Ishikawa (cell line): ENCODE measurements around the gene AICDA.

Experiments used
- CEBPB ChIP-seq: IDR thresholded peaks from 2 replicates; pipeline ENCODE4 v1.6.1; 2012
- CREB1 ChIP-seq: IDR thresholded peaks from 2 replicates; pipeline ENCODE4 v1.6.1; 2012; ENCODE audit warnings: low read depth
- EGR1 ChIP-seq: IDR thresholded peaks from 2 replicates; pipeline ENCODE4 v1.6.1; 2012
- EP300 ChIP-seq: IDR thresholded peaks from 2 replicates; pipeline ENCODE4 v1.6.1; 2012; ENCODE audit warnings: borderline replicate concordance
- FOXM1 ChIP-seq: IDR thresholded peaks from 2 replicates; pipeline ENCODE4 v1.6.1; 2012; ENCODE audit warnings: low read depth, borderline replicate concordance
- MAX ChIP-seq: IDR thresholded peaks from 2 replicates; pipeline ENCODE4 v1.6.1; 2012
- NFIC ChIP-seq: IDR thresholded peaks from 2 replicates; pipeline ENCODE4 v1.6.1; 2012
- RAD21 ChIP-seq: IDR thresholded peaks from 2 replicates; pipeline ENCODE4 v1.6.1; 2012; ENCODE audit warnings: low read depth
- REST ChIP-seq: IDR thresholded peaks from 2 replicates; pipeline ENCODE4 v1.6.1; 2012; ENCODE audit warnings: low read depth, mild to moderate bottlenecking
- TAF1 ChIP-seq: IDR thresholded peaks from 2 replicates; pipeline ENCODE4 v1.6.1; 2012; ENCODE audit warnings: low read depth, mild to moderate bottlenecking
- TCF12 ChIP-seq: IDR thresholded peaks from 2 replicates; pipeline ENCODE4 v1.6.1; 2012; ENCODE audit warnings: low read depth
- TEAD4 ChIP-seq: IDR thresholded peaks from 2 replicates; pipeline ENCODE4 v1.6.1; 2012
- USF1 ChIP-seq: IDR thresholded peaks from 2 replicates; pipeline ENCODE4 v1.6.1; 2012
- YY1 ChIP-seq: IDR thresholded peaks from 2 replicates; pipeline ENCODE4 v1.6.1; 2012; ENCODE audit warnings: low read depth
- ZBTB7A ChIP-seq: IDR thresholded peaks from 2 replicates; pipeline ENCODE4 v1.6.1; 2012; ENCODE audit warnings: low read depth

The AICDA gene

GRCh38 chr12:8647968-8648367, 35.3 kb upstream of the AICDA start:
- TF ChIP-seq TEAD4 (no peak), USF1 (no peak), CREB1 (no peak), MAX (no peak), RAD21 (no peak), CEBPB (no peak), ZBTB7A (no peak), YY1 (no peak), FOXM1 (no peak)

GRCh38 chr12:8644345-8645248, 31.9 kb upstream of the AICDA start:
- TF ChIP-seq USF1 (no peak), YY1 (no peak), TAF1 (no peak), ZBTB7A (no peak), NFIC (no peak), TEAD4 (no peak), MAX (no peak), CREB1 (no peak), RAD21 (no peak), FOXM1 (no peak), EGR1 (no peak), REST (no peak), EP300 (no peak), TCF12 (no peak), CEBPB (no peak)

- TF ChIP-seq RAD21 = no peak
- no peak for TF ChIP-seq CEBPB
- TF ChIP-seq REST = no peak
- TF ChIP-seq NFIC = no peak
- TF ChIP-seq YY1 = no peak
- TF ChIP-seq MAX = no peak
- TF ChIP-seq TCF12 = no peak
- no peak for TF ChIP-seq TEAD4
- TF ChIP-seq CREB1 = no peak
- no peak for TF ChIP-seq USF1
Observed at GRCh38 chr12:8642775-8643174, 30.1 kb upstream of the AICDA start.

- no peak for TF ChIP-seq TAF1
- TF ChIP-seq MAX = no peak
- TF ChIP-seq TCF12 = no peak
- TF ChIP-seq ZBTB7A = no peak
- TF ChIP-seq EGR1 = no peak
Observed at GRCh38 chr12:8639936-8640335, 27.3 kb upstream of the AICDA start.

GRCh38 chr12:8638951-8639350, 26.3 kb upstream of the AICDA start:
- no peak for TF ChIP-seq TAF1
- no peak for TF ChIP-seq EGR1
- no peak for TF ChIP-seq USF1
- TF ChIP-seq RAD21 = no peak
- no peak for TF ChIP-seq CEBPB
- TF ChIP-seq FOXM1 = no peak
- no peak for TF ChIP-seq TEAD4
- no peak for TF ChIP-seq EP300
- no peak for TF ChIP-seq YY1
- no peak for TF ChIP-seq TCF12
- no peak for TF ChIP-seq ZBTB7A
- TF ChIP-seq MAX = no peak
- TF ChIP-seq NFIC = no peak
- TF ChIP-seq CREB1 = no peak
